DND-41 (cell line): ENCODE measurements around the gene SLC9A7.

Source experiments
- ATAC-seq: fragments of 200-7000 bp; cut with Tn5 transposase; 3 replicates; pipeline ENCODE4 v1.9.1; 2021; ENCODE audit warnings: low read depth; ENCODE audit not compliant: insufficient read depth
- DNase-seq: peaks from one replicate; pipeline ENCODE4 v3.0.0-alpha.2; 2020
- H2AFZ ChIP-seq: 2 replicates; pipeline ENCODE4 v1.6.0; 2012; ENCODE audit warnings: low read depth, low read length
- H3K27ac ChIP-seq: 2 replicates; pipeline ENCODE4 v1.5.1; 2012; ENCODE audit warnings: low read length, inconsistent platforms
- H3K27me3 ChIP-seq: fragments of 200-600 bp; sonication (generic); 2 replicates; pipeline ENCODE4 v1.6.0; 2012; ENCODE audit warnings: low read length, mild to moderate bottlenecking, inconsistent platforms; ENCODE audit not compliant: insufficient read depth, poor library complexity
- H3K36me3 ChIP-seq: 2 replicates; pipeline ENCODE4 v1.5.1; 2012; ENCODE audit warnings: low read length, inconsistent platforms; ENCODE audit not compliant: insufficient read depth
- H3K4me1 ChIP-seq: 2 replicates; pipeline ENCODE4 v1.5.1; 2012; ENCODE audit warnings: mild to moderate bottlenecking, low read length; ENCODE audit not compliant: insufficient read depth
- H3K4me2 ChIP-seq: 2 replicates; pipeline ENCODE4 v1.6.0; 2012; ENCODE audit warnings: mild to moderate bottlenecking, moderate library complexity, low read length, inconsistent platforms; ENCODE audit not compliant: insufficient read depth
- H3K4me3 ChIP-seq, 2 experiments: fragments of 200-600 bp in 1 of 2; shearing (Covaris generic) in 1 of 2; 2 replicates each; pipeline ENCODE4 v1.5.1; 2012 to 2016; ENCODE audit warnings: inconsistent platforms in 2 of 2, low read length in 2 of 2, mild to moderate bottlenecking in 2 of 2, low read depth in 1 of 2, moderate library complexity in 1 of 2
- H3K79me2 ChIP-seq: 2 replicates; pipeline ENCODE4 v1.6.0; 2012; ENCODE audit warnings: low read length, inconsistent platforms; ENCODE audit not compliant: insufficient read depth
- H3K9ac ChIP-seq: 2 replicates; pipeline ENCODE4 v1.6.0; 2012; ENCODE audit warnings: low read depth, mild to moderate bottlenecking, inconsistent platforms, low read length, moderate library complexity
- H3K9me3 ChIP-seq: 2 replicates; pipeline ENCODE4 v1.5.1; 2012; ENCODE audit warnings: low read length, moderate library complexity, mild to moderate bottlenecking, inconsistent platforms; ENCODE audit not compliant: insufficient read depth, severe bottlenecking
- H4K20me1 ChIP-seq: 2 replicates; pipeline ENCODE4 v1.6.0; 2012; ENCODE audit warnings: low read length; ENCODE audit not compliant: insufficient read depth
- EZH2 ChIP-seq: IDR thresholded peaks from 3 replicates; pipeline ENCODE4 v1.6.1; 2012; ENCODE audit warnings: borderline replicate concordance, low read depth, mild to moderate bottlenecking, moderate library complexity, low read length, inconsistent platforms; ENCODE audit not compliant: severe bottlenecking
- TF ChIP-seq, protein P1 (sequence below): IDR thresholded peaks from 2 replicates; pipeline ENCODE4 v1.5.1; 2012; ENCODE audit warnings: borderline replicate concordance, low read length, moderate library complexity, mild to moderate bottlenecking; ENCODE audit not compliant: poor library complexity, severe bottlenecking; ENCODE audit errors: extremely low read depth

SLC9A7 gene

DNA sequence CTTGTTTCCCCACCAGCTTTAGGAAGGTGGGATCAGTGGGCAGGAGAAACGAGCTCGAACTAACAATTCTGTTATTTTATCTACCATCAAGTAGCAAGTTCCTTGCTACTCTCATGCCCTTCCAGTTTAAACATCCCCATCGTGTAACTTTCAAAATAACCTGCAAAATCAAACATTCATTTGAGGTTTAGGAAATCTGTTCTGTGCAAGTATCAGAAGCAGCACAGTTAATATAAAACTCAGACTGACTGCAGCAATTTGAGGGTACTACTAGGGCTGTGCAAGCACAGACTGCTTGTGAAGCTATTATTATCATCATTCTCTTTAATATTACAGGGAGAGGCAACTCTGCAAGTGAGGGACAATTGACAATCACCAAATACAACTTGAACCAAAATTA is 137.3 kb downstream of the SLC9A7 start:
- no peak overlapping the region for H2AFZ ChIP-seq
- H3K27me3 ChIP-seq = no peaks in the 10 kb centered on the region
- H3K4me3 ChIP-seq = no peak overlapping the region
- H3K36me3 ChIP-seq = no peaks in the 10 kb centered on the region
- no peaks in the 10 kb centered on the region for H3K4me1 ChIP-seq
- H3K27ac ChIP-seq = no peak overlapping the region
- ATAC-seq (no peak), DNase-seq (no peak)
- H3K79me2 ChIP-seq = no peaks in the 10 kb centered on the region
- no peak overlapping the region for H3K9ac ChIP-seq
- H3K4me2 ChIP-seq = no peak overlapping the region
- no peaks in the 10 kb centered on the region for H3K9me3 ChIP-seq
- no peaks in the 10 kb centered on the region for H4K20me1 ChIP-seq
- no peak for TF ChIP-seq EZH2
- TF ChIP-seq, protein P1, sequence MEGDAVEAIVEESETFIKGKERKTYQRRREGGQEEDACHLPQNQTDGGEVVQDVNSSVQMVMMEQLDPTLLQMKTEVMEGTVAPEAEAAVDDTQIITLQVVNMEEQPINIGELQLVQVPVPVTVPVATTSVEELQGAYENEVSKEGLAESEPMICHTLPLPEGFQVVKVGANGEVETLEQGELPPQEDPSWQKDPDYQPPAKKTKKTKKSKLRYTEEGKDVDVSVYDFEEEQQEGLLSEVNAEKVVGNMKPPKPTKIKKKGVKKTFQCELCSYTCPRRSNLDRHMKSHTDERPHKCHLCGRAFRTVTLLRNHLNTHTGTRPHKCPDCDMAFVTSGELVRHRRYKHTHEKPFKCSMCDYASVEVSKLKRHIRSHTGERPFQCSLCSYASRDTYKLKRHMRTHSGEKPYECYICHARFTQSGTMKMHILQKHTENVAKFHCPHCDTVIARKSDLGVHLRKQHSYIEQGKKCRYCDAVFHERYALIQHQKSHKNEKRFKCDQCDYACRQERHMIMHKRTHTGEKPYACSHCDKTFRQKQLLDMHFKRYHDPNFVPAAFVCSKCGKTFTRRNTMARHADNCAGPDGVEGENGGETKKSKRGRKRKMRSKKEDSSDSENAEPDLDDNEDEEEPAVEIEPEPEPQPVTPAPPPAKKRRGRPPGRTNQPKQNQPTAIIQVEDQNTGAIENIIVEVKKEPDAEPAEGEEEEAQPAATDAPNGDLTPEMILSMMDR = no peak

DNA sequence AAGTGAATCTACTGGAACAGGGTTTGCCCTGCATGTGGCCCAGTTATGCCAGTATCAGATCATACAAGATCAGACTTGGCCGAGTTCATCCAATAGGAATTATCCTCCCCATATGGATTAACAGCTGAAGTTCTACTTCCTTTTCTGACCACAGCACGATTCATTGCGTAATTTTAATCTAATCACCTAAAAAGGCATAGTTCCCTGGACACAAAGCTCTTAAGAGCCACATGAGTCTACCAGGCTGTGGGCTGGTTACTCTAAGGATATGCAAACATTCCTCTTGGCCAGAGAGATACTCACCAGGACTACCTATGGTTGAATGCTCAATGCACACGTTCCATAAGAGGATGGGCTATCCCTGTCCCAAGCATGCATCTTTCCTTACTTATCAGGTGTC is 138.4 kb downstream of the SLC9A7 start:
- no peak for TF ChIP-seq EZH2
- TF ChIP-seq, protein P1 = no peak
- no peak overlapping the region for H2AFZ ChIP-seq
- no peaks in the 10 kb centered on the region for H3K27me3 ChIP-seq
- no peak overlapping the region for H3K27ac ChIP-seq
- no peaks in the 10 kb centered on the region for H4K20me1 ChIP-seq
- ATAC-seq (no peak), DNase-seq (no peak)
- H3K4me2 ChIP-seq = no peak overlapping the region
- no peaks in the 10 kb centered on the region for H3K4me1 ChIP-seq
- no peaks in the 10 kb centered on the region for H3K79me2 ChIP-seq
- no peaks in the 10 kb centered on the region for H3K36me3 ChIP-seq
- no peak overlapping the region for H3K9ac ChIP-seq
- no peaks in the 10 kb centered on the region for H3K9me3 ChIP-seq
- no peak overlapping the region for H3K4me3 ChIP-seq

DNA sequence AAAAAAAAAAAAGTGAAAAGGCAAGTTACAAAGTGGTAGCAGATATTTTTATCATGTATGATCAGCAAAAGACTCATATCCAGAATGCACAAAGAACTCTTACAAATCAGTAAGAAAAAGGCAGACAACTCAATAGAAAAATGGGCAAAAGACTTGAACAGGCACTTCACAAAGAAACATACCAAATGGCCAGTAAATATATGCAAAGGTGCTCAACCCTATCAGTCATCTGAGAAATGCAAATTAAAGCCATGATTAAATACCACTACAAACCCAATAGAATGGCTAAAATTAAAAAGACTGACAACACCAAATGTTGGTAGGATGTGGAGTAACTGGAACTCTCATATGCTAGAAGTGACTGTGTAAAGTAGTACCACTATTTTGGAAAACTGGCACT is 140.0 kb downstream of the SLC9A7 start:
- Histone ChIP-seq H3K9me3 (no peaks in the 10 kb centered on the region), H3K4me1 (no peaks in the 10 kb centered on the region), H3K27ac (no peak overlapping the region), H4K20me1 (no peaks in the 10 kb centered on the region), H3K27me3 (no peaks in the 10 kb centered on the region), H3K9ac (no peak overlapping the region), H3K4me3 (no peak overlapping the region), H3K79me2 (no peaks in the 10 kb centered on the region), H2AFZ (no peak overlapping the region), H3K4me2 (no peak overlapping the region), H3K36me3 (no peaks in the 10 kb centered on the region)
- DNase-seq (no peak), ATAC-seq (no peak)
- no peak for TF ChIP-seq EZH2
- TF ChIP-seq, protein P1 = no peak

DNA sequence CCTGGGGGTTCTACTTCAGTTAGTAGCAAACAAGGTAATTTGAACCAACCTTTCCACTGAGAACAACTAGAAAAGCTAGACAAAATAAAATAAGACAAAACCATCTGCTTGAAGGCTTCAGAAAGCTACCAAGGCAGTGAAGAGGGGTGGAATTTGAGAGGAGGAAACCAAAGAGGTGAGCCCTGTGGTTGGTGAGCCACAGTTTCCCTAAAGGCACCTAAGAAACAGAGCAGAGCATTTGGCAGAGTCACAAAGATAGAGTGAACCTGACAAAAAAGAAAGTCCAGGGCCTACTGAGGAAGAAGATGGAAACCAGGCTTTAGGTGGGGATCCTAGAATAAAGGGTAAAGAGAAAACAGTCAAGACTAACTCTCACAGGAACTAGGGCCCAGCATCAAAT is 141.0 kb downstream of the SLC9A7 start:
- Histone ChIP-seq H3K4me2 (no peak overlapping the region), H3K79me2 (no peaks in the 10 kb centered on the region), H3K27me3 (no peaks in the 10 kb centered on the region), H3K4me1 (no peaks in the 10 kb centered on the region), H3K4me3 (no peak overlapping the region), H4K20me1 (no peaks in the 10 kb centered on the region), H3K36me3 (no peaks in the 10 kb centered on the region), H2AFZ (no peak overlapping the region), H3K9me3 (no peaks in the 10 kb centered on the region), H3K27ac (no peak overlapping the region), H3K9ac (no peak overlapping the region)
- DNase-seq (no peak), ATAC-seq (no peak)
- no peak for TF ChIP-seq EZH2
- TF ChIP-seq, protein P1 = no peak
